ENCODE measurements around the gene MUC20. TPM values are rescaled to one million over a fixed set of nuclear protein-coding genes. Genes with fewer than 3 reads are reported as not detected.
"Not testable (repeated sequence)": the region's sequence is repeated elsewhere in the genome, so short reads cannot be mapped to it uniquely, and the experiment has no call there.

The MUC20 gene
- total RNA-seq, 1 donor from 2014 or later = 52.0 TPM

DNA sequence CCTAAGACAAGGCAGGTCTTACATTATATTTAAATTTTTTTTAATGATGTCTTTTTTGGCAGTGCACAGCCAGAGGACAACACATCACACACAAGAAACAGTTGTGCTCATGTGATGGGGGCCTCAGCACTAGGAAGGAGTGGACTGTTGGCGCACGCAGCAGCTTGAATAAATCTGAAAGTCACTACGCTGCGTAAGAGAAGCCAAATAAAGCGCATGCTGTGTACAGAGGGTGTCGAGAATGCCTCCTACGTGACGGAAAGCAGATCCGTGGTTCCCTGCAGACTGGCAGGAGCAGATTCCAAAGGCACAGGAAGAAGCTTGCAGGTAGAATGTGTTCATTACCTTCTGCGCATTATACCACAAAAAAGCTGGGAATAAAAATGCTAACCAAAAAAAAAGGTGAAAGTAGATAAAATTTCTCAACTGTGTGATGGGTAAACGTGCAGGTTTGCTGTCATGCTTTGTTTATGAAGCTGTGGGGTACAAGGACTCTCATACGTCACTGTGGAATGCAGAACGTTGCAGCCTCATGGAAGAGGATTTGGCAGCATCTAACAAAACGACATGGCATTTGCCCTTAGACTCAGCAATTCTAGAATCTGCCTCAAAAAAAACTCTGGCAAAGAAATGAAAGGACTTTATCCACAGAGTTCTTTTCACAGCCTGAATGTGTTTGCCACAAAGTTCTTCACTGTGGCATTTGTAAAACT lies 32.2 kb upstream of the MUC20 start:
- H3K27ac ChIP-seq; H3K27me3 ChIP-seq; DNase-seq (ENCODE audit: low spot score in 2 of 2); H3K9me3 ChIP-seq; H3K4me3 ChIP-seq; H3K4me1 ChIP-seq; intact Hi-C loops (cut with DNase I): not testable (repeated sequence)
- peaks cover 34 to 44% of the 10 kb centered on the region in 2 donors for H3K36me3 ChIP-seq

GRCh38 chr3:195689184-195690070 lies 31.4 kb upstream of the MUC20 start:
- not testable (repeated sequence) for H3K27ac ChIP-seq

GRCh38 chr3:195690951-195691350 lies 29.8 kb upstream of the MUC20 start:
- DNase-seq (ENCODE audit: low spot score in 2 of 2) = no peak
- H3K27ac ChIP-seq = no peak overlapping the region
- intact Hi-C loops (cut with DNase I) = no loop called here
- no peaks in the 10 kb centered on the region for H3K9me3 ChIP-seq
- no peaks in the 10 kb centered on the region for H3K27me3 ChIP-seq
- H3K4me3 ChIP-seq = no peak overlapping the region
- no peak for TF ChIP-seq CTCF (IDR thresholded peaks at IDR 0.05)
- peaks cover 36 to 45% of the 10 kb centered on the region in 2 donors for H3K36me3 ChIP-seq
- no peaks in the 10 kb centered on the region for H3K4me1 ChIP-seq

More at GRCh38 chr3:195689184-195690070, 31.4 kb upstream of the MUC20 start:
- H3K27me3 ChIP-seq; H3K4me1 ChIP-seq; intact Hi-C loops (cut with DNase I); H3K9me3 ChIP-seq; DNase-seq (ENCODE audit: low spot score in 2 of 2); H3K4me3 ChIP-seq: not testable (repeated sequence)
- peaks cover 34 to 44% of the 10 kb centered on the region in 2 donors for H3K36me3 ChIP-seq

DNA sequence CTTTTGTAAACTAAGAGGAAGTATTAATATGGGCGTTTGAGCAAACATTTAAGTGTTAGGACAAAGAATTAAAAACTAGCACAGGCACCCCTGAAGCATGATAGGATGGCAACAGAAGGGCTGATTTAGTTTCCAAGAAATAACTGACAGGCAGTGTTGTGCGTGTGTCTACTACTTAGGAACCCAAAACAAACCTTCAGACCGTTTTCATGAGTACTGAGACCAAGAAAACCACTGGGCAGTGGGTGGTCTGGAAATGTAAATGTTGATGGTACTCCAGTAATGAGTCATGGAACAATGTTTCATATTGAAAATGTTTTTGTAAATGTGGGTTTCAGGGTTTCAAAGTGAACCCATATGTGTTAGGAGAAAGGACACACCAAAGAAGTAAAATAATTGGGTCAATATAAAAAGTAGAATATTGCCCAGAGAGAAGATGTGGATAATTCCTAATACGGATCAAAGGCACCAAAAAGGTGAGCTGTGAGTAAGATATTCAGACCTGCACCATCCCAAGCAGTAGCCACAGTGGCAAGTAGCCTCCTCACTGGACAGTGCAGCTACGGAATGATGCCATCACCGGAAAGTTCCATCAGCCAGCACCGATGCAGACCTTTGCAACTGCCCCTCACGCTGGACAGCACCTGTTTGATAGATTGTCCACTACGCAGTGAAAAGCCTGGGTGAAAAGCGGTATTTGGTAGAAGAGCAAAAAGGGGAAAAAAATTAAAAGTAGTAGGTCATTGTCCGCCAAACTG lies 29.0 kb upstream of the MUC20 start:
- H3K36me3 ChIP-seq = peaks cover 32 to 46% of the 10 kb centered on the region in 2 donors
- H3K27me3 ChIP-seq; DNase-seq (ENCODE audit: low spot score in 2 of 2); H3K4me3 ChIP-seq; intact Hi-C loops (cut with DNase I); H3K4me1 ChIP-seq; H3K27ac ChIP-seq; H3K9me3 ChIP-seq: not testable (repeated sequence)

DNA sequence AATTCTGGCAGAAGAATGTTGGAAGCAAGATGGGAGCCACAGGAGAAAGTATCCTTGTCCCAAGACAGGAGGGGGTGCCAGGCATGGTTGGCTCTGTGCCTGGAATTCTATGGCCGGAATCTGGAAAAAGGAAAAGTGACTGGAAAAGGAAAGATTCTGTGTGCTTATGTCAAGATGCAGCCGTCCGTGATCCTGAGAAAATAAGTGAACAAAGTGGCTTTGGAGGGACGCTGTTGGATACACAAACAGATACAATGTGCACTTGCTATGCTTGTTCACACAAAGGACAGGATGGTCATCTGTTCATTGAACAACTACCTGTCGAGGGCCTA lies 28.5 kb upstream of the MUC20 start:
- H3K27ac ChIP-seq = no peak overlapping the region
- H3K27me3 ChIP-seq = no peaks in the 10 kb centered on the region
- intact Hi-C loops (cut with DNase I) = no loop called here
- H3K9me3 ChIP-seq = no peaks in the 10 kb centered on the region
- no peak for TF ChIP-seq CTCF (IDR thresholded peaks at IDR 0.05)
- peaks cover 32 to 47% of the 10 kb centered on the region in 2 donors for H3K36me3 ChIP-seq
- no peak for DNase-seq (ENCODE audit: low spot score in 2 of 2)
- H3K4me3 ChIP-seq = no peak overlapping the region
- no peaks in the 10 kb centered on the region for H3K4me1 ChIP-seq

GRCh38 chr3:195692781-195693427 lies 27.9 kb upstream of the MUC20 start:
- no peak for TF ChIP-seq CTCF (IDR thresholded peaks at IDR 0.05)
- Histone ChIP-seq H3K36me3 (peaks cover 32 to 47% of the 10 kb centered on the region in 2 donors), H3K27me3 (no peaks in the 10 kb centered on the region), H3K27ac (no peak overlapping the region), H3K4me1 (no peaks in the 10 kb centered on the region), H3K4me3 (no peak overlapping the region), H3K9me3 (no peaks in the 10 kb centered on the region)
- no peak for DNase-seq (ENCODE audit: low spot score in 2 of 2)
- intact Hi-C loops (cut with DNase I) = no loop called here
